Activated CD8-positive, alpha-beta T cell treated with anti-CD3 and anti-CD28 coated beads, Interleukin-2, amount 10 ng/mL, durations not matched to agents 7 days and 5 days (primary cell): ENCODE data around the gene KIF25. TPM values are rescaled to one million over a fixed set of nuclear protein-coding genes. Genes with fewer than 3 reads are reported as not detected.

Source experiments
- ATAC-seq: fragments of 150-1000 bp; cut with Tn5 transposase; one replicate; pipeline ENCODE4 v1.10.0; 2021; ENCODE audit warnings: moderate library complexity
- CTCF ChIA-PET: fragments of 350-600 bp; sonication (Branson Sonifier 250); formaldehyde crosslinking; loops from one replicate; lab custom pipeline; 2021; ENCODE audit warnings: antibody characterized with exemption; lab: Charles Lee
- POLR2A ChIA-PET: fragments of 350-600 bp; sonication (Branson Sonifier 250); formaldehyde crosslinking; loops from one replicate; lab custom pipeline; 2021; ENCODE audit warnings: antibody characterized with exemption; lab: Charles Lee
- DNase-seq: peaks from one replicate; pipeline ENCODE4 v3.0.0-alpha.2; 2020
- H3K27ac Mint-ChIP-seq: one replicate; pipeline ENCODE4 v1.8.0; 2021; ENCODE audit warnings: mild to moderate bottlenecking, mixed read lengths
- H3K27me3 Mint-ChIP-seq: one replicate; pipeline ENCODE4 v1.8.0; 2021; ENCODE audit warnings: low read depth, mixed read lengths
- H3K36me3 Mint-ChIP-seq: one replicate; pipeline ENCODE4 v1.8.0; 2021; ENCODE audit warnings: low read depth, mixed read lengths
- H3K4me1 Mint-ChIP-seq: one replicate; pipeline ENCODE4 v1.8.0; 2021; ENCODE audit warnings: low read depth, mixed read lengths
- H3K4me3 Mint-ChIP-seq: one replicate; pipeline ENCODE4 v1.8.0; 2021; ENCODE audit warnings: mild to moderate bottlenecking, mixed read lengths
- H3K9me3 Mint-ChIP-seq: one replicate; pipeline ENCODE4 v1.8.0; 2022; ENCODE audit warnings: mixed read lengths; ENCODE audit not compliant: insufficient read depth
- total RNA-seq, 2 experiments: library from RNA; stranded (reverse); gene quantifications; one replicate each; pipeline ENCODE4 v1.2.3, GENCODE V29; 2021

KIF25 gene
- total RNA-seq, 2 experiments from 2014 or later = not detected

- Mint-ChIP-seq H3K9me3 (no peaks in the 10 kb centered on the region), H3K27ac (no peak overlapping the region)
- CTCF ChIA-PET = no interaction called here
These were observed 30.1 kb downstream of the KIF25 start for GRCh38 chr6:168027521-168027920.

GRCh38 chr6:168028181-168028580 is 30.7 kb downstream of the KIF25 start:
- DNase-seq (no peak), ATAC-seq (no peak)
- Mint-ChIP-seq H3K9me3 (no peaks in the 10 kb centered on the region), H3K4me3 (no peak overlapping the region), H3K36me3 (no peaks in the 10 kb centered on the region), H3K4me1 (no peaks in the 10 kb centered on the region), H3K27ac (no peak overlapping the region), H3K27me3 (no peaks in the 10 kb centered on the region)
- CTCF ChIA-PET = no interaction called here
- POLR2A ChIA-PET = no interaction called here

More at GRCh38 chr6:168027521-168027920, 30.1 kb downstream of the KIF25 start:
- DNase-seq (no peak), ATAC-seq (no peak)
- Mint-ChIP-seq H3K36me3 (no peaks in the 10 kb centered on the region), H3K4me3 (no peak overlapping the region), H3K27me3 (no peaks in the 10 kb centered on the region), H3K4me1 (no peaks in the 10 kb centered on the region)
- POLR2A ChIA-PET = no interaction called here

GRCh38 chr6:168029459-168030217 is 32.2 kb downstream of the KIF25 start:
- H3K27me3 Mint-ChIP-seq = peaks cover 3% of the 10 kb centered on the region
- no peaks in the 10 kb centered on the region for H3K9me3 Mint-ChIP-seq
- POLR2A ChIA-PET = no interaction called here
- DNase-seq (no peak), ATAC-seq (no peak)
- H3K4me1 Mint-ChIP-seq = no peaks in the 10 kb centered on the region
- H3K4me3 Mint-ChIP-seq = no peak overlapping the region
- no peaks in the 10 kb centered on the region for H3K36me3 Mint-ChIP-seq
- no peak overlapping the region for H3K27ac Mint-ChIP-seq
- CTCF ChIA-PET = no interaction called here

- no peak overlapping the region for H3K4me3 Mint-ChIP-seq
- no peak overlapping the region for H3K27ac Mint-ChIP-seq
- H3K4me1 Mint-ChIP-seq = no peaks in the 10 kb centered on the region
- POLR2A ChIA-PET = no interaction called here
- CTCF ChIA-PET = no interaction called here
- no peak for ATAC-seq
- H3K36me3 Mint-ChIP-seq = no peaks in the 10 kb centered on the region
- peaks cover 3% of the 10 kb centered on the region for H3K27me3 Mint-ChIP-seq
- DNase-seq = no peak
- no peaks in the 10 kb centered on the region for H3K9me3 Mint-ChIP-seq
These were observed 32.8 kb downstream of the KIF25 start for GRCh38 chr6:168030218-168030746.

GRCh38 chr6:168030908-168031307 is 33.4 kb downstream of the KIF25 start:
- DNase-seq (no peak), ATAC-seq (no peak)
- ChIA-PET POLR2A (no interaction called here), CTCF (no interaction called here)
- no peaks in the 10 kb centered on the region for H3K4me1 Mint-ChIP-seq
- no peak overlapping the region for H3K4me3 Mint-ChIP-seq
- H3K36me3 Mint-ChIP-seq = no peaks in the 10 kb centered on the region
- peaks cover 8% of the 10 kb centered on the region for H3K27me3 Mint-ChIP-seq
- no peak overlapping the region for H3K27ac Mint-ChIP-seq
- H3K9me3 Mint-ChIP-seq = no peaks in the 10 kb centered on the region

- DNase-seq = no peak
- CTCF ChIA-PET = no interaction called here
- Mint-ChIP-seq H3K36me3 (no peaks in the 10 kb centered on the region), H3K9me3 (no peaks in the 10 kb centered on the region), H3K4me3 (no peak overlapping the region), H3K27ac (no peak overlapping the region), H3K27me3 (peaks cover 10% of the 10 kb centered on the region), H3K4me1 (no peaks in the 10 kb centered on the region)
- POLR2A ChIA-PET = no interaction called here
- ATAC-seq = no peak
These were observed 34.0 kb downstream of the KIF25 start for GRCh38 chr6:168031411-168031971.

GRCh38 chr6:168032005-168032760 is 34.7 kb downstream of the KIF25 start:
- ChIA-PET CTCF (no interaction called here), POLR2A (no interaction called here)
- no peaks in the 10 kb centered on the region for H3K36me3 Mint-ChIP-seq
- no peak overlapping the region for H3K27ac Mint-ChIP-seq
- no peaks in the 10 kb centered on the region for H3K4me1 Mint-ChIP-seq
- no peak overlapping the region for H3K4me3 Mint-ChIP-seq
- H3K9me3 Mint-ChIP-seq = no peaks in the 10 kb centered on the region
- ATAC-seq (no peak), DNase-seq (no peak)
- peaks cover 10% of the 10 kb centered on the region for H3K27me3 Mint-ChIP-seq

GRCh38 chr6:168033791-168034190 is 36.3 kb downstream of the KIF25 start:
- no peaks in the 10 kb centered on the region for H3K4me1 Mint-ChIP-seq
- H3K4me3 Mint-ChIP-seq = no peak overlapping the region
- H3K9me3 Mint-ChIP-seq = peaks cover 6% of the 10 kb centered on the region
- ChIA-PET CTCF (no interaction called here), POLR2A (no interaction called here)
- no peak overlapping the region for H3K27ac Mint-ChIP-seq
- H3K36me3 Mint-ChIP-seq = no peaks in the 10 kb centered on the region
- ATAC-seq (no peak), DNase-seq (no peak)
- H3K27me3 Mint-ChIP-seq = peaks cover 10% of the 10 kb centered on the region

GRCh38 chr6:168034537-168034936 is 37.1 kb downstream of the KIF25 start:
- ChIA-PET POLR2A (no interaction called here), CTCF (no interaction called here)
- no peak for DNase-seq
- H3K36me3 Mint-ChIP-seq = no peaks in the 10 kb centered on the region
- no peak for ATAC-seq
- peaks cover 10% of the 10 kb centered on the region for H3K27me3 Mint-ChIP-seq
- no peaks in the 10 kb centered on the region for H3K4me1 Mint-ChIP-seq
- no peak overlapping the region for H3K4me3 Mint-ChIP-seq
- no peak overlapping the region for H3K27ac Mint-ChIP-seq
- peaks cover 10% of the 10 kb centered on the region for H3K9me3 Mint-ChIP-seq

GRCh38 chr6:168035098-168035660 is 37.7 kb downstream of the KIF25 start:
- no peak for DNase-seq
- Mint-ChIP-seq H3K4me1 (no peaks in the 10 kb centered on the region), H3K4me3 (no peak overlapping the region), H3K36me3 (no peaks in the 10 kb centered on the region), H3K9me3 (peaks cover 14% of the 10 kb centered on the region), H3K27me3 (peaks cover 10% of the 10 kb centered on the region), H3K27ac (no peak overlapping the region)
- ChIA-PET POLR2A (no interaction called here), CTCF (no interaction called here)
- ATAC-seq = no peak

- Mint-ChIP-seq H3K4me3 (no peak overlapping the region), H3K4me1 (no peaks in the 10 kb centered on the region), H3K36me3 (no peaks in the 10 kb centered on the region), H3K9me3 (peaks cover 17% of the 10 kb centered on the region), H3K27ac (no peak overlapping the region), H3K27me3 (peaks cover 10% of the 10 kb centered on the region)
- CTCF ChIA-PET = no interaction called here
- no peak for DNase-seq
- no peak for ATAC-seq
- POLR2A ChIA-PET = no interaction called here
These were observed 38.4 kb downstream of the KIF25 start for GRCh38 chr6:168035661-168036545.
